Measurements from ENCODE around the gene PRKAR1B. TPM values are rescaled to one million over a fixed set of nuclear protein-coding genes. Genes with fewer than 3 reads are reported as not detected.

Gene PRKAR1B
- polyA plus RNA-seq, 1 of the 3 experiments (the other 2 are of a cell fraction), result 63.7 TPM

DNA sequence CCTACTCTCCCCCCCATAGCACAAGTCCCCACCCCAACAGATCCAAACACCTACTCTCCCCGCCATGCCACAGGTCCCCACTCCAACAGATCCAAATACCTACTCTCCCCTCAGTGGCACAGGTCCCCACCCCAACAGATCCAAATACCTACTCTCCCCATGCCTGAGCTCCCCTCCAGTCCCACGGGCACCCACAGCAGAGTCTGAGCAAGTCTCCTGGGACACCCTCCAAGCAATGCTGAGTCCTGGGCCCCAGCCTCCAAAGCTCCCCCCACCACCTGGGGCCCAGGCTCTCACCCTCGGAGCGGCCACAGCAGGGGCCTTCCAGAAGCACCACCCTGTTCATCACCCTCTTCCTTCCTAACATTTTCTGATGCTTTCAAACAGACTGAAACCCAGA, 64.5 kb downstream of the PRKAR1B start:
- CTCF ChIA-PET, result no interaction called here

More for the DNA sequence above, 64.5 kb downstream of the PRKAR1B start:
- no peak overlapping the region for H3K4me2 ChIP-seq
- DNase-seq, result no peak
- H2AFZ ChIP-seq (ENCODE audit: low read depth), result no peak overlapping the region
- no peaks in the 10 kb centered on the region for H4K20me1 ChIP-seq (ENCODE audit: insufficient read depth)
- TF ChIP-seq GABPA (IDR thresholded peaks at IDR 0.05; ENCODE audit: low read depth) (no peak), RXRA (IDR thresholded peaks at IDR 0.05; ENCODE audit: borderline replicate concordance, low read depth) (no peak), CHD2 (IDR thresholded peaks at IDR 0.05; ENCODE audit: low read length, partially characterized antibody) (no peak), JUND (IDR thresholded peaks at IDR 0.05) (no peak), RCOR1 (IDR thresholded peaks at IDR 0.05; ENCODE audit: low read length) (no peak), SMC3 (IDR thresholded peaks at IDR 0.05; ENCODE audit: low read depth, low read length) (no peak), FOXM1 (IDR thresholded peaks at IDR 0.05; ENCODE audit: low read depth) (no peak), ELF1 (IDR thresholded peaks at IDR 0.05) (no peak), EP300 (IDR thresholded peaks at IDR 0.05; ENCODE audit: borderline replicate concordance in 1 of 2, low read depth in 1 of 2, low read length in 1 of 2) (no peak), GATA2 (CRISPR knock-in tag; IDR thresholded peaks at IDR 0.05) (no peak), NFIC (IDR thresholded peaks at IDR 0.05; ENCODE audit: borderline replicate concordance) (no peak), FOSL2 (IDR thresholded peaks at IDR 0.05; ENCODE audit: borderline replicate concordance, low read depth) (no peak), EZH2phosphoT487 (IDR thresholded peaks at IDR 0.05; ENCODE audit: borderline replicate concordance, low read depth) (no peak), TEAD4 (IDR thresholded peaks at IDR 0.05; ENCODE audit: borderline replicate concordance, insufficient read depth) (no peak)
- TF ChIP-seq, protein P1, sequence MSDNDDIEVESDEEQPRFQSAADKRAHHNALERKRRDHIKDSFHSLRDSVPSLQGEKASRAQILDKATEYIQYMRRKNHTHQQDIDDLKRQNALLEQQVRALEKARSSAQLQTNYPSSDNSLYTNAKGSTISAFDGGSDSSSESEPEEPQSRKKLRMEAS (IDR thresholded peaks at IDR 0.05; ENCODE audit: low read depth), result no peak
- TF ChIP-seq, protein P2, sequence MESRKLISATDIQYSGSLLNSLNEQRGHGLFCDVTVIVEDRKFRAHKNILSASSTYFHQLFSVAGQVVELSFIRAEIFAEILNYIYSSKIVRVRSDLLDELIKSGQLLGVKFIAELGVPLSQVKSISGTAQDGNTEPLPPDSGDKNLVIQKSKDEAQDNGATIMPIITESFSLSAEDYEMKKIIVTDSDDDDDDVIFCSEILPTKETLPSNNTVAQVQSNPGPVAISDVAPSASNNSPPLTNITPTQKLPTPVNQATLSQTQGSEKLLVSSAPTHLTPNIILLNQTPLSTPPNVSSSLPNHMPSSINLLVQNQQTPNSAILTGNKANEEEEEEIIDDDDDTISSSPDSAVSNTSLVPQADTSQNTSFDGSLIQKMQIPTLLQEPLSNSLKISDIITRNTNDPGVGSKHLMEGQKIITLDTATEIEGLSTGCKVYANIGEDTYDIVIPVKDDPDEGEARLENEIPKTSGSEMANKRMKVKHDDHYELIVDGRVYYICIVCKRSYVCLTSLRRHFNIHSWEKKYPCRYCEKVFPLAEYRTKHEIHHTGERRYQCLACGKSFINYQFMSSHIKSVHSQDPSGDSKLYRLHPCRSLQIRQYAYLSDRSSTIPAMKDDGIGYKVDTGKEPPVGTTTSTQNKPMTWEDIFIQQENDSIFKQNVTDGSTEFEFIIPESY (IDR thresholded peaks at IDR 0.05; ENCODE audit: borderline replicate concordance, low read depth), result no peak
- TF ChIP-seq, protein P3, sequence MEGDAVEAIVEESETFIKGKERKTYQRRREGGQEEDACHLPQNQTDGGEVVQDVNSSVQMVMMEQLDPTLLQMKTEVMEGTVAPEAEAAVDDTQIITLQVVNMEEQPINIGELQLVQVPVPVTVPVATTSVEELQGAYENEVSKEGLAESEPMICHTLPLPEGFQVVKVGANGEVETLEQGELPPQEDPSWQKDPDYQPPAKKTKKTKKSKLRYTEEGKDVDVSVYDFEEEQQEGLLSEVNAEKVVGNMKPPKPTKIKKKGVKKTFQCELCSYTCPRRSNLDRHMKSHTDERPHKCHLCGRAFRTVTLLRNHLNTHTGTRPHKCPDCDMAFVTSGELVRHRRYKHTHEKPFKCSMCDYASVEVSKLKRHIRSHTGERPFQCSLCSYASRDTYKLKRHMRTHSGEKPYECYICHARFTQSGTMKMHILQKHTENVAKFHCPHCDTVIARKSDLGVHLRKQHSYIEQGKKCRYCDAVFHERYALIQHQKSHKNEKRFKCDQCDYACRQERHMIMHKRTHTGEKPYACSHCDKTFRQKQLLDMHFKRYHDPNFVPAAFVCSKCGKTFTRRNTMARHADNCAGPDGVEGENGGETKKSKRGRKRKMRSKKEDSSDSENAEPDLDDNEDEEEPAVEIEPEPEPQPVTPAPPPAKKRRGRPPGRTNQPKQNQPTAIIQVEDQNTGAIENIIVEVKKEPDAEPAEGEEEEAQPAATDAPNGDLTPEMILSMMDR (IDR thresholded peaks at IDR 0.05), result no peak
- TF ChIP-seq, protein P4, sequence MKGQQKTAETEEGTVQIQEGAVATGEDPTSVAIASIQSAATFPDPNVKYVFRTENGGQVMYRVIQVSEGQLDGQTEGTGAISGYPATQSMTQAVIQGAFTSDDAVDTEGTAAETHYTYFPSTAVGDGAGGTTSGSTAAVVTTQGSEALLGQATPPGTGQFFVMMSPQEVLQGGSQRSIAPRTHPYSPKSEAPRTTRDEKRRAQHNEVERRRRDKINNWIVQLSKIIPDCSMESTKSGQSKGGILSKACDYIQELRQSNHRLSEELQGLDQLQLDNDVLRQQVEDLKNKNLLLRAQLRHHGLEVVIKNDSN (IDR thresholded peaks at IDR 0.05; ENCODE audit: borderline replicate concordance, low read depth), result no peak
- no peak overlapping the region for H3K9ac ChIP-seq
- H3K27ac ChIP-seq (ENCODE audit: low read depth in 2 of 2, low read length in 1 of 2), result no peak overlapping the region
- H3K9me2 ChIP-seq, result no peaks in the 10 kb centered on the region
- peaks cover 0 to 34% of the 10 kb centered on the region in 2 experiments; a peak in 2 of 4 replicates for H3K4me1 ChIP-seq (ENCODE audit: control insufficient read depth in 1 of 2, insufficient read depth in 2 of 2, low read depth in 1 of 2, low read length in 1 of 2)
- WGBS (ENCODE audit: low lambda C conversion rate), result 98% methylated on average over 4 of the region's 4 CpGs
- H3K79me2 ChIP-seq (ENCODE audit: insufficient read depth), result no peaks in the 10 kb centered on the region
- POLR2A ChIA-PET, result no interaction called here
- peaks cover 1% of the 10 kb centered on the region for H3F3A ChIP-seq (replicated peaks; ENCODE audit: insufficient read depth)
- no peaks in the 10 kb centered on the region for H3K9me3 ChIP-seq
- no peaks in the 10 kb centered on the region for H3K27me3 ChIP-seq (ENCODE audit: insufficient read depth)
- H3K4me3 ChIP-seq (ENCODE audit: low read depth in 2 of 2, low read length in 1 of 2), result no peak overlapping the region
- peaks cover 0 to 3% of the 10 kb centered on the region in 2 experiments for H3K36me3 ChIP-seq (replicated peaks in 1 of 2; ENCODE audit: control insufficient read depth in 1 of 2, insufficient read depth in 2 of 2, low read length in 1 of 2)
